OCI-LY3 (cell line): ENCODE measurements around the gene HHATL.

ENCODE experiments used
- H2AFZ ChIP-seq: fragments of 200-600, 300-600 bp; shearing (Covaris generic); 2 replicates; pipeline ENCODE4 v1.6.0; 2014; ENCODE audit warnings: antibody characterized with exemption, low read depth, low read length
- H3K27ac ChIP-seq: fragments of 200-600, 300-600 bp; sonication (generic); 2 replicates; pipeline ENCODE4 v1.5.1; 2014; ENCODE audit warnings: mild to moderate bottlenecking, low read length, moderate library complexity, mixed read lengths
- H3K27me3 ChIP-seq: fragments of 200-600, 300-600 bp; sonication (generic); 2 replicates; pipeline ENCODE4 v1.6.1; 2014; ENCODE audit warnings: low read depth, low read length, mixed read lengths
- H3K36me3 ChIP-seq: fragments of 200-600, 300-600 bp; sonication (generic); replicated peaks from 2 replicates; pipeline ENCODE3; 2014; ENCODE audit warnings: low read depth, low read length, mixed read lengths
- H3K4me1 ChIP-seq: fragments of 300-600, 200-600 bp; sonication (generic); 2 replicates; pipeline ENCODE4 v1.6.1; 2014; ENCODE audit warnings: low read length, mixed read lengths
- H3K4me2 ChIP-seq: fragments of 200-600, 300-600 bp; sonication (generic); 2 replicates; pipeline ENCODE4 v1.6.1; 2014; ENCODE audit warnings: low read length, mixed read lengths
- H3K4me3 ChIP-seq: fragments of 300-600, 200-600 bp; sonication (generic); 2 replicates; pipeline ENCODE4 v1.5.1; 2014; ENCODE audit warnings: antibody characterized with exemption, mild to moderate bottlenecking, low read length, moderate library complexity
- H3K79me2 ChIP-seq: fragments of 300-600, 200-600 bp; shearing (Covaris generic); 2 replicates; pipeline ENCODE4 v1.6.1; 2014; ENCODE audit warnings: mild to moderate bottlenecking, low read length, mixed read lengths
- H3K9ac ChIP-seq: fragments of 300-600, 200-600 bp; shearing (Covaris generic); 2 replicates; pipeline ENCODE4 v1.6.0; 2014; ENCODE audit warnings: mild to moderate bottlenecking, low read length, moderate library complexity
- H3K9me3 ChIP-seq: fragments of 200-600, 300-600 bp; shearing (Covaris generic); 2 replicates; pipeline ENCODE4 v1.6.1; 2014; ENCODE audit warnings: low read length, mixed read lengths; ENCODE audit not compliant: insufficient read depth
- H4K20me1 ChIP-seq: fragments of 200-600, 300-600 bp; sonication (generic); 2 replicates; pipeline ENCODE4 v1.6.1; 2016; ENCODE audit warnings: low read length, mixed read lengths; ENCODE audit not compliant: insufficient read depth
- EZH2phosphoT487 ChIP-seq: fragments of 200-600 bp; shearing (Covaris generic); IDR thresholded peaks from 2 replicates; pipeline ENCODE4 v1.6.1; 2018; ENCODE audit warnings: antibody characterized with exemption, mixed run types, low read depth
- TF ChIP-seq, protein P1 (sequence below): fragments of 200-600, 300-600 bp; sonication (generic); IDR thresholded peaks from 2 replicates; pipeline ENCODE4 v1.5.1; 2014; ENCODE audit warnings: antibody characterized with exemption, low read length, low read depth

Gene HHATL

DNA sequence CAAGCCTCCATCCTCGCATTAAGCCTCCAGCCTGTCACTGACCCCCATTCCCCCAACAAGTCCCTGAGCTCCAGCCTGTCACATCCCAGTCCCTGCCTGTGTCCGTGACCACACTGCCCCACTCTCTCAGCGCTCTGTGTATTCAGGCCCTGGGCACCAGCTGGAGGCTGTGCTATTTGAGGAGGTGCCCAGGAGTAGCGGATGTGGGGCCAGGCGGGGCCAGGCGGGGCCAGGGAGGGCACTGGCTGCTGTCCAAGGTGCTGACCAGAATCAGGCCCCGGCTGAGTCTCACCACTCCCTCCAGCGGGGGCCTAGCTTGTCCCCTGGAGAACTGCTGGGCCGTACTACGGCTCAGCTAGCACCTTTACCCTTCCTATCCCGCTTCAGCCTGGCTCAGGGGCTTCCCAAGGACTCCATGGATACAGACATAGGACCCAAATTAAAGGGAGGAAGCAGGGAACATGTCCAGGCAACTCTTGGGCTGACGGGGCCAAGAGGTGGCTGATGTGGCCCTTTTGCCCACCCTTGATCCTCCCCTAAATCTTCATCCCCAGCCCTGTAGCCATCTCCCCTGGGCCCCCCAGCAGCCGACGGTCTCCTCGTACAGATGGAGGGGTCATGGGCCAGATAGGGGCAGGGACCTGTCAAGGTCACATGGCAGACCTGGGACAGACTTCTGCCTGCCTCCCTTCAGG, 1.1 kb downstream of the HHATL start:
- Histone ChIP-seq H3K36me3 (no peaks in the 10 kb centered on the region), H4K20me1 (0 out of 2 replicates have a peak, but pooled peaks cover 9% of the 10 kb centered on the region), H3K4me2 (no peak overlapping the region), H2AFZ (no peak overlapping the region), H3K4me1 (no peaks in the 10 kb centered on the region), H3K9me3 (no peaks in the 10 kb centered on the region), H3K79me2 (no peaks in the 10 kb centered on the region), H3K4me3 (no peak overlapping the region), H3K27me3 (peaks cover 10% of the 10 kb centered on the region), H3K9ac (no peak overlapping the region), H3K27ac (no peak overlapping the region)
- TF ChIP-seq, protein P1, sequence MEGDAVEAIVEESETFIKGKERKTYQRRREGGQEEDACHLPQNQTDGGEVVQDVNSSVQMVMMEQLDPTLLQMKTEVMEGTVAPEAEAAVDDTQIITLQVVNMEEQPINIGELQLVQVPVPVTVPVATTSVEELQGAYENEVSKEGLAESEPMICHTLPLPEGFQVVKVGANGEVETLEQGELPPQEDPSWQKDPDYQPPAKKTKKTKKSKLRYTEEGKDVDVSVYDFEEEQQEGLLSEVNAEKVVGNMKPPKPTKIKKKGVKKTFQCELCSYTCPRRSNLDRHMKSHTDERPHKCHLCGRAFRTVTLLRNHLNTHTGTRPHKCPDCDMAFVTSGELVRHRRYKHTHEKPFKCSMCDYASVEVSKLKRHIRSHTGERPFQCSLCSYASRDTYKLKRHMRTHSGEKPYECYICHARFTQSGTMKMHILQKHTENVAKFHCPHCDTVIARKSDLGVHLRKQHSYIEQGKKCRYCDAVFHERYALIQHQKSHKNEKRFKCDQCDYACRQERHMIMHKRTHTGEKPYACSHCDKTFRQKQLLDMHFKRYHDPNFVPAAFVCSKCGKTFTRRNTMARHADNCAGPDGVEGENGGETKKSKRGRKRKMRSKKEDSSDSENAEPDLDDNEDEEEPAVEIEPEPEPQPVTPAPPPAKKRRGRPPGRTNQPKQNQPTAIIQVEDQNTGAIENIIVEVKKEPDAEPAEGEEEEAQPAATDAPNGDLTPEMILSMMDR = no peak
- no peak for TF ChIP-seq EZH2phosphoT487

DNA sequence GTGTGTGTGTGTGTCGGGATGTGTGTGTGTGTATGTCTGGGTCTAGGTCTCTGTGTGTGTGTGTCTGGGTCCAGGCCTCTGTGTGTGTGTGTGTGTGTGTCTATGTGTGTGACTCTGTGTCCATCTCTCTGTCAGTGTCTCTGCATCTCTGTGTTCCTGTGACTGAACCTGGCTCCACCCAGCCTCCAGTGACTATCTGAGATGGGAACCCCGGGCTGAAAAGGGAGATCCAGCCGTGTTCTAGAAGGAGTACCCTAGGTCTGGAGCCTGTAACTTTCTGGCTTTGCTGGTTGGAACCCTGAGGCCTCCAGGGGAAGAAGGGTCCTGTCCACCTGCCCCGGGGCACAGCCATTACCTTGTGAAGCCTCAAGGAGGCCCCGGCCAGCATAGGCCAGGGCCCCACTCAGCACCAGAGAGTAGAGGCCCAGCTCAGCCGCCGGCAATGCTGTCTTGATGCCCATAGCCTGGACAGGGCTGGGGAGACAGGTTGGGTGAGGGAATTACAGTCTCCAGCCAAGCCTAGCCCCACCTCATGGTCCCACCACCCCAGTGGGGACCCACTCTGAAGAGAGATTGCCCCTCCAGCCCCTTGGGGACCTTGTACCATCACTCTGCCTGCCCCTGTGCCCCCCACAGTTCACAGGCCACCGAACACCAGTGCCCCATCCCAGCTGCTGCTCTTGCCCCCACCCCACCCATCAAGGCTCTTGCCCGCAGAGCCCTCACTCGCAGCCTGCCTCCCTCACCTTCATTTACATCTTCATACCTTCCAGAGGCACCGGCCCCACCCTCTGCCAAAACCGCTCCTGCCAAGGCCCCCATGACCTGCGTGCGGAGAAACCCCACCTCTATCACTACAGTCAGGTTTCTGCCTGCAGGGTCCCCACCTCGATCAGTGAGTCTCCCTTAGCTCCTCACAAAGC, 2.0 kb downstream of the HHATL start:
- Histone ChIP-seq H3K4me1 (no peaks in the 10 kb centered on the region), H3K4me3 (no peak overlapping the region), H3K36me3 (no peaks in the 10 kb centered on the region), H3K9me3 (no peaks in the 10 kb centered on the region), H2AFZ (no peak overlapping the region), H3K79me2 (no peaks in the 10 kb centered on the region), H3K27ac (no peak overlapping the region), H4K20me1 (0 out of 2 replicates have a peak, but pooled peaks cover 9% of the 10 kb centered on the region), H3K9ac (no peak overlapping the region), H3K4me2 (no peak overlapping the region), H3K27me3 (peaks cover 11% of the 10 kb centered on the region)
- TF ChIP-seq, protein P1 = no peak
- TF ChIP-seq EZH2phosphoT487 = no peak

DNA sequence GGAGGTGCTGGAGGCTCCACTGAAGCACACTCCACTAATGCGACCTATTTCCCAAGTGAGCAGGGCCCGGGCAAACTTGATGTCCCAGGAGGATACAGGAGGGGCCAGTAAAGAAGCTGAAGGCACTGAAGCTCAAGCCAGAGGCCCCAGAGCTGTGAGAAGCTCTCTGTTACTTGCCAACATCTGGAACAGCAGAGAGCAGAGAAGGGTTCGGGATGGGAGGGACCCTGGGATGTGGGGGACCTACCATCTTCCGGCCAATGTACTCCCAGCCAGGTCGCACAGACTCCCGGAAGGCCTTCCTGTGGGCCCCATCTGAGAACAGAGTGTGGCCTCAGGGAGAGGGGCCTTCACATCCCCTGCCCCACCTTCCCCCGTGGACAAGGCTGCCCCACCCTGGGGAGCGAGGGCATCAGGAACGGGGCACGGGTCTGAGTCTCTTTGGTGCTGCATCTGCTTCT, 3.1 kb downstream of the HHATL start:
- H3K36me3 ChIP-seq = no peaks in the 10 kb centered on the region
- no peak overlapping the region for H3K4me2 ChIP-seq
- TF ChIP-seq, protein P1 = no peak
- no peak for TF ChIP-seq EZH2phosphoT487
- no peaks in the 10 kb centered on the region for H3K79me2 ChIP-seq
- peaks cover 21% of the 10 kb centered on the region for H3K27me3 ChIP-seq
- H3K9me3 ChIP-seq = no peaks in the 10 kb centered on the region
- no peak overlapping the region for H2AFZ ChIP-seq
- no peak overlapping the region for H3K9ac ChIP-seq
- no peak overlapping the region for H3K27ac ChIP-seq
- no peak overlapping the region for H3K4me3 ChIP-seq
- no peaks in the 10 kb centered on the region for H3K4me1 ChIP-seq
- 0 out of 2 replicates have a peak, but pooled peaks cover 8% of the 10 kb centered on the region for H4K20me1 ChIP-seq

DNA sequence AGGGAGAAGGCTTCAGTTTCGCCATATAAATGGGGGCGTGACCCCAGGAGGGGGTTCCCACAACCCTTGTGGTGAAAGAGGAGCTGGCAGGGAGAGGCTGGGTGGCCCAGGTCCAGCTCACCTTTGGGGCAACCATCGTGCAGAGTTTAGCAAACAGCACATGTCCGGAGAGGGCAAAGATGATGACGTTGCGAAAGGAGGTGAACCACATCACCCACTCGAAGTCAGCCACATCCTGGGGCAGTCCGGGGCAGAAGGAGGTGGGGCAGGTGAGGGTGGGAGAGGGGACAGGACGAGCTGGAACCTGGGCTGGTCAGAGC, 3.7 kb downstream of the HHATL start:
- Histone ChIP-seq H3K27ac (no peak overlapping the region), H4K20me1 (0 out of 2 replicates have a peak, but pooled peaks cover 6% of the 10 kb centered on the region), H2AFZ (no peak overlapping the region), H3K4me1 (no peaks in the 10 kb centered on the region), H3K36me3 (no peaks in the 10 kb centered on the region), H3K4me2 (no peak overlapping the region), H3K27me3 (peaks cover 25% of the 10 kb centered on the region), H3K4me3 (no peak overlapping the region), H3K79me2 (no peaks in the 10 kb centered on the region), H3K9ac (no peak overlapping the region), H3K9me3 (no peaks in the 10 kb centered on the region)
- TF ChIP-seq, protein P1 = no peak
- TF ChIP-seq EZH2phosphoT487 = no peak
